NOMO-1 (cell line): ENCODE measurements around the gene GALM.
A peak's percentile ranks its signal among the peaks of the same experiment; 100 is the strongest.
"Not testable (repeated sequence)": the region's sequence is repeated elsewhere in the genome, so short reads cannot be mapped to it uniquely, and the experiment has no call there.

ENCODE experiments used
- DNase-seq, 2 experiments: peaks; one replicate each; lab custom pipeline; 2025; ENCODE audit not compliant: unreplicated experiment in 2 of 2; lab: John Stamatoyannopoulos, UW

Gene GALM

GRCh38 chr2:38665854-38666555 lies at the start of gene GALM:
Gene GALM (plus strand): TSS chr2:38666114. CDS start chr2:38666162, 48 bp downstream.
- peak; percentile 85 for DNase-seq

GRCh38 chr2:38617301-38617700 lies 48.6 kb upstream of the GALM start:
- no peak for DNase-seq

- peak; percentile 75 to 96 for DNase-seq
Observed at GRCh38 chr2:38619458-38620164, 46.3 kb upstream of the GALM start.

- DNase-seq: no peak
Observed at GRCh38 chr2:38620282-38620977, 45.5 kb upstream of the GALM start.

- DNase-seq: no peak
Observed at GRCh38 chr2:38621018-38621417, 44.9 kb upstream of the GALM start.

- peak; percentile 82 to 98 for DNase-seq
Observed at GRCh38 chr2:38622210-38622609, 43.7 kb upstream of the GALM start.

GRCh38 chr2:38626326-38627035 lies 39.4 kb upstream of the GALM start:
- no peak for DNase-seq

- DNase-seq: no peak
Observed at GRCh38 chr2:38627391-38627790, 38.5 kb upstream of the GALM start.

- no peak for DNase-seq
Observed at GRCh38 chr2:38629684-38630083, 36.2 kb upstream of the GALM start.

GRCh38 chr2:38631976-38632375 lies 33.9 kb upstream of the GALM start:
- no peak for DNase-seq

GRCh38 chr2:38632980-38633379 lies 32.9 kb upstream of the GALM start:
- no peak for DNase-seq

- DNase-seq: no peak
Observed at GRCh38 chr2:38633895-38634294, 32.0 kb upstream of the GALM start.

GRCh38 chr2:38634684-38635083 lies 31.2 kb upstream of the GALM start:
- peak; percentile 72 to 96 for DNase-seq

- no peak for DNase-seq
Observed at GRCh38 chr2:38635139-38635538, 30.8 kb upstream of the GALM start.

- DNase-seq: no peak
Observed at GRCh38 chr2:38636069-38636468, 29.8 kb upstream of the GALM start.

GRCh38 chr2:38642373-38643017 lies 23.4 kb upstream of the GALM start:
- not testable (repeated sequence) for DNase-seq

- DNase-seq: no peak
Observed at GRCh38 chr2:38643021-38643671, 22.8 kb upstream of the GALM start.

GRCh38 chr2:38643683-38644511 lies 22.0 kb upstream of the GALM start:
- DNase-seq: peak; percentile 64 to 88

- DNase-seq: peak; percentile 53 to 71
Observed at GRCh38 chr2:38648107-38648761, 17.7 kb upstream of the GALM start.
